ENCODE measurements around the gene PSMC2.

The PSMC2 gene

GRCh38 chr7:103412151-103412550 lies 64.7 kb downstream of the PSMC2 start:
- Histone ChIP-seq H3K4me3 (no peak overlapping the region), H4K20me1 (no peaks in the 10 kb centered on the region), H3K9ac (no peak overlapping the region), H3K4me1 (no peaks in the 10 kb centered on the region), H3K36me3 (no peaks in the 10 kb centered on the region), H3K27ac (no peak overlapping the region), H3K9me3 (replicated peaks in 1 of 11) (no peaks in the 10 kb centered on the region), H3K27me3 (no peaks in the 10 kb centered on the region), H3K4me2 (no peak overlapping the region)
- TF ChIP-seq Cebpa-rat (IDR thresholded peaks at IDR 0.05) = no peak

GRCh38 chr7:103413407-103413806 lies 66.0 kb downstream of the PSMC2 start:
- H3K9ac ChIP-seq = no peak overlapping the region
- no peak overlapping the region for H3K4me3 ChIP-seq
- TF ChIP-seq Cebpa-rat (IDR thresholded peaks at IDR 0.05) = no peak
- no peak overlapping the region for H3K27ac ChIP-seq
- H3K4me2 ChIP-seq = no peak overlapping the region
- H3K4me1 ChIP-seq = peaks cover 0 to 7% (median 0%) of the 10 kb centered on the region in 10 experiments; a peak in 3 of 20 replicates
- no peaks in the 10 kb centered on the region for H4K20me1 ChIP-seq
- no peaks in the 10 kb centered on the region for H3K27me3 ChIP-seq
- no peaks in the 10 kb centered on the region for H3K9me3 ChIP-seq (replicated peaks in 1 of 11)
- H3K36me3 ChIP-seq = no peaks in the 10 kb centered on the region

DNA sequence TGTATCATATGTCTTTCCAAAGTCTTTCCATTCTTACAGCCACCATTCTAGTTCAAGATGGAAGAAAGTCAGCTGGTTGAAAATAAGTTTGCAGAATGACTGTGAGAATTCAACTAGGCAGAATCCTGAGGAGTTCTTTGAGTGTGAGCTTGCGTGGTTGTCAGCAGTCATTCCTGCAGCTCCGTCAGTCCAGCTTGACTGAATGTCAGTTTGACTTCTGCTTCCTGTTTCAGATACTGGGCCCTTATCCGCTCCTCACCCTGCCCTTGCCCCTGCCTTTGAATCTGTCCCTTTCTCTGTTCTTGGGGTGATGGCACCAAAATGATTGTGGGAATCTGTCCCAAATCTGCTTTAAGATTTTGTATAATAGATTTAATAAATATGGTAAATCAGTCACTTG lies 70.8 kb downstream of the PSMC2 start:
- H3K36me3 ChIP-seq = no peaks in the 10 kb centered on the region
- no peaks in the 10 kb centered on the region for H4K20me1 ChIP-seq
- no peaks in the 10 kb centered on the region for H3K9me3 ChIP-seq (replicated peaks in 1 of 11)
- H3K4me3 ChIP-seq = no peak overlapping the region
- peak overlapping the region in 2 of 11 experiments; percentile 1 to 45; a peak in 3 of 22 replicates for H3K4me2 ChIP-seq
- no peaks in the 10 kb centered on the region for H3K27me3 ChIP-seq
- no peak overlapping the region for H3K9ac ChIP-seq
- no peak for TF ChIP-seq Cebpa-rat (IDR thresholded peaks at IDR 0.05)
- no peak overlapping the region for H3K27ac ChIP-seq
- H3K4me1 ChIP-seq = peaks cover 0 to 7% (median 0%) of the 10 kb centered on the region in 10 experiments; a peak in 3 of 20 replicates

Measured in BLaER1 treated with 17β-estradiol and CSF1 and Interleukin-3, amounts not matched to agents 10 nM and 100 nM (cell line).